ENCODE data around the gene GOLGA1. TPM values are rescaled to one million over a fixed set of nuclear protein-coding genes. Genes with fewer than 3 reads are reported as not detected.

Gene GOLGA1
- total and polyA plus RNA-seq, 9 of the 15 experiments (the other 6 are each of a cell fraction or from before 2014, with no cell fraction given): 2.9 to 15.9 (median 8.5) TPM

- TF ChIP-seq HOXB6 (CRISPR knock-in tag; IDR thresholded peaks at IDR 0.05; ENCODE audit: borderline replicate concordance) (no peak), HMGN3 (IDR thresholded peaks at IDR 0.05; ENCODE audit: borderline replicate concordance, extremely low read depth, insufficient read length, low read depth, low read length) (no peak), RBM22 (IDR thresholded peaks at IDR 0.05; ENCODE audit: low read depth, low read length, poor library complexity, severe bottlenecking) (no peak), HNRNPH1 (optimal IDR thresholded peaks at IDR 0.05; ENCODE audit: low read depth, low read length) (no peak), U2AF1 (optimal IDR thresholded peaks at IDR 0.05; ENCODE audit: low read depth, low read length) (no peak), PTBP1 (IDR thresholded peaks at IDR 0.05; ENCODE audit: low read depth, low read length) (no peak), HNRNPLL (IDR thresholded peaks at IDR 0.05; ENCODE audit: low read depth, low read length, poor library complexity, severe bottlenecking) (peak; percentile 90), TRIM24 (IDR thresholded peaks at IDR 0.05) (no peak), SNIP1 (IDR thresholded peaks at IDR 0.05; ENCODE audit: low read depth) (no peak), ZNF217 (CRISPR knock-in tag; IDR thresholded peaks at IDR 0.05) (no peak), FOXK1 (CRISPR knock-in tag; IDR thresholded peaks at IDR 0.05; ENCODE audit: borderline replicate concordance) (peak; percentile 52; the same call in 1 of the 2 replicates), ZNF644 (tag; IDR thresholded peaks at IDR 0.05; ENCODE audit: low read depth) (no peak), E2F1 (CRISPR knock-in tag; IDR thresholded peaks at IDR 0.05) (no peak), MCM7 (IDR thresholded peaks at IDR 0.05) (no peak), ZNF212 (CRISPR knock-in tag; IDR thresholded peaks at IDR 0.05) (no peak), JUN (IDR thresholded peaks at IDR 0.05; ENCODE audit: borderline replicate concordance, low read depth, low read length) (no peak), JUN (CRISPR knock-in tag; IDR thresholded peaks at IDR 0.05; ENCODE audit: borderline replicate concordance) (no peak), BMI1 (IDR thresholded peaks at IDR 0.05; ENCODE audit: low read length) (no peak), DNMT1 (IDR thresholded peaks at IDR 0.05) (no peak), ARID3A (IDR thresholded peaks at IDR 0.05; ENCODE audit: borderline replicate concordance, low read depth, low read length) (no peak), POLR3G (IDR thresholded peaks at IDR 0.05; ENCODE audit: extremely low read depth, insufficient read length, insufficient replicate concordance) (no peak), PREB (CRISPR knock-in tag; IDR thresholded peaks at IDR 0.05) (no peak), MBD2 (IDR thresholded peaks at IDR 0.05; ENCODE audit: borderline replicate concordance, low read depth) (no peak), ZNF449 (CRISPR knock-in tag; IDR thresholded peaks at IDR 0.05) (no peak), TEAD1 (CRISPR knock-in tag; IDR thresholded peaks at IDR 0.05) (0 out of 4 replicates have a peak, but pooled peaks of 1 of the 2 experiments have one; percentile 9), TARDBP (IDR thresholded peaks at IDR 0.05) (no peak)
These were observed 70.2 kb downstream of the GOLGA1 start (continued) for GRCh38 chr9:124870723-124871122.
